Metanephros (tissue), 1 donor: ENCODE data around the gene PCYT2. TPM values are rescaled to one million over a fixed set of nuclear protein-coding genes. Genes with fewer than 3 reads are reported as not detected.

Experiments used
- total RNA-seq: library from RNA; depleted of rRNA; stranded (reverse); fragments of >200 nt; gene quantifications from one replicate; pipeline ENCODE4 v1.2.3, GENCODE V29; 2014

Gene PCYT2
- 28.9 TPM for total RNA-seq

DNA sequence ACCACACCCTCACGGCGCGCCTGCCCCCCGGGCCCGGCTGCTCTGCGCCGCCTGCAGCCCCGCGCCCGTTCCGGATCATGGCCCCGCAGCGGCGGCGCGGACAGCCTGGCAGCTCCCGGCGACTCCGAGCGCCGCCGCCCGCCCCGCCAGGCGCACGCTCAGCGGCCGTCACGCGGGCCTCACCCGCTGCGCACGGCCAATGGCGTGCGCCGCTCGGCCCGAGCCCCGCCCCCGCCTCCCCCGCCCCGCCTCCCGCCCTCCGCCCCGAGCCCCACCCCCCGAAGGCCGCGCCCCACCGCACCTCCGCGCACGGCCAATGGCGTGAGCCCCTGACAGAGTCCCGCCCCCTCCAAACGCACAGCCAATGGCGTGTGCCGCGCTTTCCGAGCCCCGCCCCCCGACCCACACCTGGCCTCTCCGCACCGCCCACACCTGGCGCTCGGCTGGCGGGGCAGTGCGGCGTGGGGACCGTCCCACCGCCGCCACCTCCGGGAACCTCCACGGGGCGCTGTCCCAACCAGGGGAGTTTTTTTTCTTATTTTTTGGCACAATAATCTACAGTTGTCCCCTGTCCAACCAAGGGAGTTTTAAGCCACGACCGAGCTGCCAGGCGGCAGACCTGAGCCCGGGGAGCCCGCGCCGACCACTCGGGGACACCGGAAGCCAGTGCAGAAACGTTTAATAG, at the start of gene PCYT2:
TSS of gene PCYT2 (minus strand) at position 123 of the 685 bp plus-strand sequence. CDS start at position 79, 44 bp downstream.

DNA sequence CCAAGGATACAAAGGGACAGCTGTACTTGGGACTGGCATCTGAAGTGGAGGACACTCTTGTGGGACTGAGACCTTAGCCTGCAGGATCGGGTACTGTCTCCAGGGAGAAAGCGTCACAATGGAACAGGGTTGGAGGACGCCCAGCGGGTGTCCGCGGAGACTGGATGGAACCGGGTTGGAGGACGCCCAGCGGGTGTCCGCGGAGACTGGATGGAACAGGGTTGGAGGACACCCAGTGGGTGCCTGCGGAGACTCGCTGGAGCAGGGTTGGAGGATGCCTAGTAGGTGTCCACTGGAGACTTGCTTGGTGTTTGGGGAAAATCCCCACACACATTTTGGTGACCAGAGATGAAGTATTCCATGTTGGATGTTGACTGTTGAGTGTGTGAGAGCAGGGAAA, 36.0 kb upstream of the PCYT2 start, which contains the start of gene MYADML2:
TSS of gene MYADML2 (minus strand) at position 45 of the 400 bp plus-strand sequence. CDS start 5,492 bp downstream, outside the sequence.

DNA sequence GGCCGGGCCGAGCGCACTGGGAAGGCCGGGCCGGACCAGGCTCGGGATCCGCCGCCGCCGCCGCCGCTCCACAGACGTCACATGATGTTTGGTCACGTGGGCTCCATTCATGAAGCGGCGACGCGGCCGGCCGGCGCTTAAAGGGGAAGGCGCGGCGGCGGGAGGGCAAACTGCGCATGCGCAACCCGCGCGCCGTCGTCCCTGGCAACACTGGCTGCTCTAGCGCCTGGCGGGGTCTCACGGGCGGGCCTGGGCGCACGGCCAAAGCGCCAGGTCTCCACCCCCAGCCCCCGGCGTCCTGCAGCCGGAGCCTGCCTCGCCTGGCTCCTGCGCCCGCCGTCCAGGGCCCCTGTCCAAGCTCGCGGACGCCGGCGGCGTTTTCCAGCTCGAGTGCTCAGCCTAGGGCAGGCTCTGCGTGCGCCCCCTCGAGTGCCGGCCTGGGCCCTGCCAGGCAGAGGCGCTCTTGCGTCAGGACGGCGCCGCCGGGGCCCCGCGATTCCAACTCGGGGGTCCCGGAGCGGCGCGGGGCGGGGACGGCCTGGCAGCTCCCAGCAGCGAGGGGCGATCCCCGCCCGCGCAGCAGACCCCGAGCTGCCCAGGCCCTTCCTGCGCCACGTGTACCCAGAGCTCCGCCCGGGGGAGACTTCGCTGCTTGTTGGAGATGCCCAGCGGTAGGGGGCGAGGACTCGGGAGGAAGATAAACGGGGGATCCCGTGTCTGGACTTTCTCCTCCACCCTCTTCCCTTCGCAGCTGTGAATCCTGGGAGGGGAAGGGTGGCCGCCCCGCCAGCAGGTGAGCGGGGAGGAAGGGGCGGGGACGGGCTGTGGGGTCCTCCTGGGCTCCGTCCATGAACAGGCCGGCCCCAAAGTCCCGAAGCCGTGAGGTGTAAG, 16.7 kb upstream of the PCYT2 start, which contains the start of gene MAFG:
TSS of gene MAFG (minus strand) at position 83 of the 891 bp plus-strand sequence. CDS start 4,550 bp downstream, outside the sequence.

DNA sequence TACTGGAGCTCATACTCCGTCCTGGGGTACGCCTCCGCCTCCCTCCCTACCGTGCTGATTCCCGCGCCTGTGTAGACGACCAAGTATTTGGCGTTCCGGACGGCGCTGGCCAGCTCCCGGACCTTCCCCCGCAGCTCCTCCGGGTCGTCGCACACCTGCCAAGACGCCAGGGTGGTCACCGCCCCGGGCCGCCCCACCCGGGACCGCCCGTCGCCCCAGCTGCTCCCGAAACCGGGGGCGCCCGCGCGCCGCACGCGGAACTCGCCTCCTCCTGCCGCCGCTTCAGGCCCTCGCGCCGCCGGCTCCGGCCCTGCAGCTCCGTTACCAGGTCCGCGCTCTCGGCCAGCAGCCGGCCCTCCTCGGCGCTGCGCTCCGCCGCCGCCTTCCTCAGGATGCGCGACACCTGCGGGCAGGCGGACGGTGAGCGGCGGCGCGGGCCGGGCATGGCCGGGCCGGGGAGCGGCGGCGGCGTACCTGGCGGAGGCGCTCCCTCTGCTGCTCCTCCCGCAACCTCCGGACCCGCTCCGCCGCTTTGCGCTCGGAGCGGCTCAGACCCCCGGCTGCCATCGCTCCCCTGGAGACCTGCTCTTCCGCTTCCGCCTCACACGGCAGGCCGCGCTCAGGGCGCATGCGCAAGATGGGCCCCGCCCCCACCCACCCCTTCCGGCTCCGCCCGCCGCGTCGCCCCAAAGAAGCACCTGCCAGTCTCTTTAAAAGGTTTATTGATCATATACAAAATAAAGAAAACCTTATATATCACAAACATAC, 6.5 kb upstream of the PCYT2 start, which contains the start of gene SIRT7:
TSS of gene SIRT7 (minus strand) at position 612 of the 768 bp plus-strand sequence. CDS start at position 567, 45 bp downstream.

DNA sequence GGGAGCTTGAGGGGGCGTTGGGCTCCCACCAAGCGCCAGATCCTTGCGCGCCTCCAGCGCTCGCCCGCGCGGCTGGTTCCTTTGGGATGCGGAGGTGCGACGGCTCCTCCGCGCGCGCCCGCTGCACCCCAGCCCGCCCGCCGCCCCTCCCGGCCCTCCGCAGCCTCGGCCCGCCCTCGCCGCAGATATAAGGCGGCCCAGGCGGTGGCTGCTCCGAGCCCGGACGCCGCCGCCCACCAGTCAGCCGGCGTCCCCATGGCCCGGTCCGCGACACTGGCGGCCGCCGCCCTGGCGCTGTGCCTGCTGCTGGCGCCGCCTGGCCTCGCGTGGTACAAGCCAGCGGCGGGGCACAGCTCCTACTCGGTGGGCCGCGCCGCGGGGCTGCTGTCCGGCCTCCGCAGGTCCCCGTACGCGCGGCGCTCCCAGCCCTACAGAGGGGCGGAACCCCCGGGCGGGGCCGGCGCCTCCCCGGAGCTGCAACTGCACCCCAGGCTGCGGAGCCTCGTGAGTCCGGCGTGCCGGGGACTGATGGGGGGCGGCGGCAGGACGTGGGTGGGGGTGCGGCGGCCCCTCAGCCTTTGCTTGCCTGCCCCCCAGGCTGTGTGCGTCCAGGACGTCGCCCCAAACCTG, 9.1 kb downstream of the PCYT2 start, which contains the start of gene NPB:
TSS of gene NPB (plus strand) at position 216 of the 630 bp plus-strand sequence. CDS start at position 256, 40 bp downstream.

DNA sequence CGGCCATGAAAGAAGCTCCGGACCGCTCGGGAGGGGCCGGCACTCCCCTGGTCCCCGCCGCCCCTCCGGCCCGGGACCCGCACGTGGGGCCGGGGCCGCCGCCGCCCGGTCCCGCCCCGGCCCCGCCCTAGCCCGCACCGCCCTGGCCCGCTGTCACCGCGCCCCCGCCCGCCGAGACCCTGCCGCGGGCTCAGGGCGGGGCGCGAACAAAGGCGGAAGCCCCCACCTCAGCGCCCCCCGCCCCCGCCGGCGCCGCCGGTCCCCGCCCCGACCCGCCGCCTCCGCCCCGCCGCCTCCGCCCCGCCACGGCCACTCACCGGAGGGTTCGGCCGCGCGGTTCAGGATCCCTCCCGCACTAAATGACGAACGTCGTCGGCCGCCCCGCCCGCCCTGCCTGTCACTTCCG, 40.2 kb downstream of the PCYT2 start, which contains the start of gene ARHGDIA:
TSS of gene ARHGDIA (minus strand) at position 357 of the 406 bp plus-strand sequence. CDS start 1,407 bp downstream, outside the sequence.

DNA sequence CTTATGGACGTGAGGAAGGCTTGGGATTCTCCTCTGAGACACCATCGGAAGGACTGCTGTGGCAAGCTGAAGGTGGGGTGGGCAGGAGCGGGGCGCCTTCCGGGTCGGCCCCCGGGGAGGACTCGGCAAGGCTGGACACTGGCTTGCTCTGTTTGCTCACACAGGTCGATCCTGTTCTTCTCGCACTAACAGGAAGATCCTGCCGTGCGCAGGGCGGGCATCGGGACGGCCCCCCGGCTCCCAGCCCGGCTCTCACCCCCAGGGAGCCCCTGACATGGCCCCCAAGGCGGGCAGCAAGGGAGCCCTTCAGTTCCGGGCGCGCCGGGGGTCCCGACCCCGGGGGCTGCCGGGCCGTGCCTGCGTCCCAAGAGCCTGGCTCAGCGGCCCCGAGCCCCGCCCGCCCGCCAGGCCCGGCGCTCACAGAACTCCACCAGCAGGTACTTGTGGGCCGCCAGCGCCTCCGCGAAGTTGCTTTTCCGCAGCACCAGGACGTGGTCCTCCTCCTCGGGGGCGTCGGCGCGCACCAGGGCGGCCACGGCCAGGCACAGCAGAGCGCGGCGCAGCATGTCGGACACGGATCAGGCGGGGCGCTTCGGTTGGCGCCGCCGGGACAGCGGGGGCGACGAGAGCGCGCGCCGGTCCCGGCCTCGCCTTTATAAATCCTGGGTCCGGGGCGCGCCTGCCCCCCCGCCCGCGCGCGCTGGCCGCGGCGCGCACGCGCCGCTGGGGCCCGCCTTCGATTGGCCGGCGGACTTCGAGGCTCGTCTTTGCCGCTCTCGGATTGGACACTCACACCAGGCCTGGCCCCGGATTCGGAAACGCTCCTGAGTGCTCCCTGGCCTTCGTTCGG, 51.1 kb downstream of the PCYT2 start, which contains the start of gene P4HB:
TSS of gene P4HB (minus strand) at position 630 of the 850 bp plus-strand sequence. CDS start at position 566, 64 bp downstream.

Other genes starting within 250 kb of the PCYT2 start
- 16.5 TPM for gene OXLD1, start 244.8 kb downstream of the PCYT2 start, total RNA-seq
- 8.1 TPM for gene CCDC137, start 244.7 kb downstream of the PCYT2 start, total RNA-seq
- gene ARL16, start 227.6 kb downstream of the PCYT2 start, total RNA-seq: 56.7 TPM
- gene HGS, start 227.4 kb downstream of the PCYT2 start, total RNA-seq: 82.9 TPM
- 23.5 TPM for gene MRPL12, start 208.0 kb downstream of the PCYT2 start, total RNA-seq
- gene SLC25A10, start 199.1 kb downstream of the PCYT2 start, total RNA-seq: 15.3 TPM
- gene GCGR, start 107.2 kb downstream of the PCYT2 start, total RNA-seq: 14.0 TPM
- gene MCRIP1, start 78.1 kb downstream of the PCYT2 start, total RNA-seq: 95.2 TPM
- gene PPP1R27, start 76.3 kb downstream of the PCYT2 start, total RNA-seq: 5.7 TPM
- 276 TPM for gene P4HB, start 50.9 kb downstream of the PCYT2 start, total RNA-seq
- 113 TPM for gene ARHGDIA, start 40.1 kb downstream of the PCYT2 start, total RNA-seq
- 61.4 TPM for gene ALYREF, start 19.8 kb downstream of the PCYT2 start, total RNA-seq
- 75.0 TPM for gene ANAPC11, start 19.7 kb downstream of the PCYT2 start, total RNA-seq
- gene NPB, start 9.2 kb downstream of the PCYT2 start, total RNA-seq: 1.3 TPM
- gene SIRT7, start 6.8 kb upstream of the PCYT2 start, total RNA-seq: 10.6 TPM
- 12.2 TPM for gene MAFG, start 16.3 kb upstream of the PCYT2 start, total RNA-seq
- 27.0 TPM for gene PYCR1, start 25.9 kb upstream of the PCYT2 start, total RNA-seq
- gene MYADML2, start 35.8 kb upstream of the PCYT2 start, total RNA-seq: 8.3 TPM
- gene NOTUM, start 49.8 kb upstream of the PCYT2 start, total RNA-seq: 2.6 TPM
- gene ASPSCR1, start 66.2 kb upstream of the PCYT2 start, total RNA-seq: 43.7 TPM
- gene CENPX, start 111.5 kb upstream of the PCYT2 start, total RNA-seq: 29.4 TPM
- gene LRRC45, start 111.9 kb upstream of the PCYT2 start, total RNA-seq: 10.9 TPM
- 11.0 TPM for gene RAC3, start 120.3 kb upstream of the PCYT2 start, total RNA-seq
- gene DCXR, start 126.3 kb upstream of the PCYT2 start, total RNA-seq: 51.6 TPM
- 55.4 TPM for gene RFNG, start 140.4 kb upstream of the PCYT2 start, total RNA-seq
- gene GPS1, start 140.5 kb upstream of the PCYT2 start, total RNA-seq: 112 TPM
- 57.0 TPM for gene DUS1L, start 154.4 kb upstream of the PCYT2 start, total RNA-seq
- 50.2 TPM for gene FASN, start 186.8 kb upstream of the PCYT2 start, total RNA-seq